Activated CD4-positive, alpha-beta T cell treated with anti-CD3 and anti-CD28 coated beads for 1 hour (primary cell): ENCODE measurements around the gene MIXL1.
"Not testable (repeated sequence)": the region's sequence is repeated elsewhere in the genome, so short reads cannot be mapped to it uniquely, and the experiment has no call there.

Experiments
- DNase-seq: peaks from one replicate; pipeline ENCODE4 v3.0.0-alpha.2; 2020

Gene MIXL1

GRCh38 chr1:226223157-226223785 lies at the start of gene MIXL1:
TSS of gene MIXL1 (plus strand) at chr1:226223664. CDS start at chr1:226223682, 18 bp downstream.
- DNase-seq = no peak

GRCh38 chr1:226176870-226177269 lies 46.6 kb upstream of the MIXL1 start:
- no peak for DNase-seq

GRCh38 chr1:226181996-226182714 lies 41.3 kb upstream of the MIXL1 start:
- no peak for DNase-seq

- DNase-seq = no peak
Measured at GRCh38 chr1:226185141-226186036, 38.1 kb upstream of the MIXL1 start.

GRCh38 chr1:226186124-226187018 lies 37.1 kb upstream of the MIXL1 start, which contains the start of gene ACBD3:
TSS of gene ACBD3 (minus strand) at chr1:226186741. CDS start at chr1:226186675, 66 bp downstream.
- DNase-seq = peak; percentile 74

- DNase-seq = no peak
Measured at GRCh38 chr1:226187019-226187322, 36.5 kb upstream of the MIXL1 start.

GRCh38 chr1:226187380-226187779 lies 36.1 kb upstream of the MIXL1 start:
- DNase-seq = no peak

GRCh38 chr1:226195144-226195543 lies 28.3 kb upstream of the MIXL1 start:
- DNase-seq = no peak

GRCh38 chr1:226199971-226200370 lies 23.5 kb upstream of the MIXL1 start:
- DNase-seq = no peak

GRCh38 chr1:226201029-226201593 lies 22.4 kb upstream of the MIXL1 start:
- no peak for DNase-seq

GRCh38 chr1:226202246-226202645 lies 21.2 kb upstream of the MIXL1 start:
- DNase-seq = no peak

- not testable (repeated sequence) for DNase-seq
Measured at GRCh38 chr1:226202666-226203065, 20.8 kb upstream of the MIXL1 start.

- no peak for DNase-seq
Measured at GRCh38 chr1:226203240-226203639, 20.2 kb upstream of the MIXL1 start.

- no peak for DNase-seq
Measured at GRCh38 chr1:226203655-226204054, 19.8 kb upstream of the MIXL1 start.

- no peak for DNase-seq
Measured at GRCh38 chr1:226204198-226204597, 19.3 kb upstream of the MIXL1 start.

- no peak for DNase-seq
Measured at GRCh38 chr1:226207048-226207447, 16.4 kb upstream of the MIXL1 start.

- DNase-seq = no peak
Measured at GRCh38 chr1:226209307-226210059, 14.0 kb upstream of the MIXL1 start.

GRCh38 chr1:226210571-226211176 lies 12.8 kb upstream of the MIXL1 start:
- no peak for DNase-seq

GRCh38 chr1:226211181-226211821 lies 12.2 kb upstream of the MIXL1 start:
- no peak for DNase-seq

GRCh38 chr1:226212545-226212944 lies 10.9 kb upstream of the MIXL1 start:
- DNase-seq = no peak
